Activated CD8-positive, alpha-beta T cell treated with anti-CD3 and anti-CD28 coated beads for 36 hours (primary cell): ENCODE data around the gene EIF6. TPM values are rescaled to one million over a fixed set of nuclear protein-coding genes. Genes with fewer than 3 reads are reported as not detected.

Experiments
- ATAC-seq: fragments of 200-7000 bp; cut with Tn5 transposase; one replicate; pipeline ENCODE4 v1.10.0; 2021; ENCODE audit warnings: mild to moderate bottlenecking, moderate library complexity
- CTCF ChIA-PET: fragments of 350-600 bp; sonication (Branson Sonifier 250); formaldehyde crosslinking; loops from one replicate; lab custom pipeline; 2021; ENCODE audit warnings: antibody characterized with exemption; lab: Charles Lee
- POLR2A ChIA-PET: fragments of 350-600 bp; sonication (Branson Sonifier 250); formaldehyde crosslinking; loops from one replicate; lab custom pipeline; 2021; ENCODE audit warnings: antibody characterized with exemption; lab: Charles Lee
- DNase-seq: peaks from one replicate; pipeline ENCODE4 v3.0.0-alpha.2; 2020
- H3K27ac Mint-ChIP-seq: one replicate; pipeline ENCODE4 v1.8.0; 2021; ENCODE audit warnings: mild to moderate bottlenecking, mixed read lengths
- H3K27me3 Mint-ChIP-seq: one replicate; pipeline ENCODE4 v1.8.0; 2021; ENCODE audit warnings: mixed read lengths
- H3K36me3 Mint-ChIP-seq: one replicate; pipeline ENCODE4 v1.8.0; 2021; ENCODE audit warnings: low read depth, mixed read lengths
- H3K4me1 Mint-ChIP-seq: one replicate; pipeline ENCODE4 v1.8.0; 2021; ENCODE audit warnings: low read depth, mixed read lengths
- H3K4me3 Mint-ChIP-seq: one replicate; pipeline ENCODE4 v1.8.0; 2021; ENCODE audit warnings: mild to moderate bottlenecking, moderate library complexity, mixed read lengths
- H3K9me3 Mint-ChIP-seq: one replicate; pipeline ENCODE4 v1.8.0; 2021; ENCODE audit warnings: mixed read lengths
- intact Hi-C: fragments of 100-400 bp; cut with micrococcal nuclease; formaldehyde crosslinking; loops from one replicate; pipeline ENCODE4 v1.10.0; 2022
- total RNA-seq, 2 experiments: library from RNA; stranded (reverse); gene quantifications; one replicate each; pipeline ENCODE4 v1.2.3, GENCODE V29; 2021
- TF ChIP-seq, protein P1 (sequence below): fragments of 200-600 bp; IDR thresholded peaks from one replicate; pipeline ENCODE4 v1.8.0; 2022; ENCODE audit warnings: antibody characterized with exemption, mild to moderate bottlenecking

EIF6 gene
- total RNA-seq, 2 experiments from 2014 or later: 132 to 144 TPM

GRCh38 chr20:35290186-35290886 is 5.8 kb upstream of the EIF6 start:
- Mint-ChIP-seq H3K4me3 (no peak overlapping the region), H3K9me3 (no peaks in the 10 kb centered on the region), H3K4me1 (peaks cover 7% of the 10 kb centered on the region), H3K27ac (no peak overlapping the region), H3K36me3 (no peaks in the 10 kb centered on the region), H3K27me3 (no peaks in the 10 kb centered on the region)
- intact Hi-C loops: no loop called here
- TF ChIP-seq, protein P1, sequence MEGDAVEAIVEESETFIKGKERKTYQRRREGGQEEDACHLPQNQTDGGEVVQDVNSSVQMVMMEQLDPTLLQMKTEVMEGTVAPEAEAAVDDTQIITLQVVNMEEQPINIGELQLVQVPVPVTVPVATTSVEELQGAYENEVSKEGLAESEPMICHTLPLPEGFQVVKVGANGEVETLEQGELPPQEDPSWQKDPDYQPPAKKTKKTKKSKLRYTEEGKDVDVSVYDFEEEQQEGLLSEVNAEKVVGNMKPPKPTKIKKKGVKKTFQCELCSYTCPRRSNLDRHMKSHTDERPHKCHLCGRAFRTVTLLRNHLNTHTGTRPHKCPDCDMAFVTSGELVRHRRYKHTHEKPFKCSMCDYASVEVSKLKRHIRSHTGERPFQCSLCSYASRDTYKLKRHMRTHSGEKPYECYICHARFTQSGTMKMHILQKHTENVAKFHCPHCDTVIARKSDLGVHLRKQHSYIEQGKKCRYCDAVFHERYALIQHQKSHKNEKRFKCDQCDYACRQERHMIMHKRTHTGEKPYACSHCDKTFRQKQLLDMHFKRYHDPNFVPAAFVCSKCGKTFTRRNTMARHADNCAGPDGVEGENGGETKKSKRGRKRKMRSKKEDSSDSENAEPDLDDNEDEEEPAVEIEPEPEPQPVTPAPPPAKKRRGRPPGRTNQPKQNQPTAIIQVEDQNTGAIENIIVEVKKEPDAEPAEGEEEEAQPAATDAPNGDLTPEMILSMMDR: no peak
- no peak for DNase-seq
- CTCF ChIA-PET: interaction anchor here (2.8 kb wide), 1 partner anchor 13 kb away, joined by 13 read pairs; no protein-coding TSS in a partner anchor
- POLR2A ChIA-PET: interaction anchor here (0.9 to 1.9 kb wide), 2 partner anchors 12 kb away, joined by 3 to 4 read pairs; partner anchors contain the start of gene MMP24OS
- no peak for ATAC-seq

DNA sequence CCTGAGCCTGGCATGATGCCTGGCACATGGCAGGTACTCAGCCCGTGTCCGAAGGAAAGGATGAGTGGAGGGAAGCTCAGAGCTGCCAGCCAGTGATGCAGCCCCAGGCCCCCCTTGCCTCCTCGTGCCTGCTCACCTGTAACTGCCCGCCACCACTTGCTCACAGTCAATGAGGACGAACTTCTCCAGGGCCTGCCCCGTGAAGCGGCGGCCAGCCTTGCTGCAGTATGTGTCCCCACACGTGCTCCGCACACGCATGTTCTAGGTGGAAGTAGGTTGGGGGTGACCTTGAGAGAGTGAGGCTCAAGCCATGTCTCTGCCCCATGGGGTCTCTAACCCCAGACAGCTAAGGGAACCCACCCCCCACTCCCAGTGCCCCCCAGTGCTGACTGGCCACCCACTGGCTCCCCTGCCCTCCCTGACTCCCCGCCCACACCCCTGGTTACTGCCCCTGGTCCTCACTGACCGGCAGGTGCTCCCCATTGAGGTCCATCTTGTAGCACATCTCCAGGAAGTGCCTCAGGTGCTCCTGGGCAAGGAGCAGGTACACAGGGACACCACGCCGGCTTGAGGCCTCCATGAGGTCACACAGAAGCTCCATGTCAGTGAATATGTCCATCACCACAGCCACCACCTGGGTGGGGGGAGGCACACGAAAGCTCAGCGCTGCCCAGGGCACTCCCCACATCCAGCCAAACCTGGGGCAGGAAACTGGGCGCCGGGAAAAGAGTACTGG is 3.9 kb upstream of the EIF6 start:
- Mint-ChIP-seq H3K9me3 (no peaks in the 10 kb centered on the region), H3K27ac (no peak overlapping the region), H3K4me1 (peaks cover 17% of the 10 kb centered on the region), H3K4me3 (no peak overlapping the region), H3K36me3 (peaks cover 6% of the 10 kb centered on the region), H3K27me3 (no peaks in the 10 kb centered on the region)
- intact Hi-C loops: no loop called here
- CTCF ChIA-PET: interaction anchor here (1.0 to 2.8 kb wide), 2 partner anchors 15 to 175 kb away, joined by 3 to 13 read pairs; no protein-coding TSS in a partner anchor
- TF ChIP-seq, protein P1: no peak
- ATAC-seq: no peak
- no peak for DNase-seq
- POLR2A ChIA-PET: interaction anchor here (1.9 kb wide), 1 partner anchor 14 kb away, joined by 4 read pairs; no protein-coding TSS in a partner anchor

GRCh38 chr20:35287509-35288324 is 3.1 kb upstream of the EIF6 start:
- ChIA-PET CTCF (interaction anchor here (1.0 to 2.8 kb wide), 3 partner anchors 15 to 176 kb away, joined by 3 to 13 read pairs (median 7); no protein-coding TSS in a partner anchor), POLR2A (interaction anchor here (1.0 kb wide), 1 partner anchor 11 kb away, joined by 3 read pairs; no protein-coding TSS in a partner anchor)
- no peak for DNase-seq
- Mint-ChIP-seq H3K4me3 (no peak overlapping the region), H3K27ac (no peak overlapping the region), H3K9me3 (no peaks in the 10 kb centered on the region), H3K4me1 (peaks cover 22% of the 10 kb centered on the region), H3K27me3 (no peaks in the 10 kb centered on the region), H3K36me3 (peaks cover 10% of the 10 kb centered on the region)
- intact Hi-C loops: no loop called here
- TF ChIP-seq, protein P1: no peak
- ATAC-seq: no peak

GRCh38 chr20:35286899-35287508 is 2.4 kb upstream of the EIF6 start:
- DNase-seq (no peak), ATAC-seq (no peak)
- Mint-ChIP-seq H3K9me3 (no peaks in the 10 kb centered on the region), H3K27ac (no peak overlapping the region), H3K36me3 (peaks cover 15% of the 10 kb centered on the region), H3K4me3 (no peak overlapping the region), H3K27me3 (no peaks in the 10 kb centered on the region), H3K4me1 (peaks cover 27% of the 10 kb centered on the region)
- intact Hi-C loops: no loop called here
- TF ChIP-seq, protein P1: no peak
- ChIA-PET CTCF (interaction anchor here (1.7 kb wide), 1 partner anchor 17 kb away, joined by 7 read pairs; no protein-coding TSS in a partner anchor), POLR2A (interaction anchor here (0.6 to 1.2 kb wide), 3 partner anchors 12 to 675 kb away, joined by 3 read pairs; no protein-coding TSS in a partner anchor)
